CD4-positive, alpha-beta T cell treated with Interleukin-2 at 100 ng/mL for 4 hours (primary cell): ENCODE results near the gene TNPO3.
"Not testable (repeated sequence)": the region's sequence is repeated elsewhere in the genome, so short reads cannot be mapped to it uniquely, and the experiment has no call there.

Experiments
- DNase-seq: peaks from one replicate; pipeline ENCODE4 v3.0.0-alpha.2; 2020; ENCODE audit warnings: low spot score

The TNPO3 gene

DNA sequence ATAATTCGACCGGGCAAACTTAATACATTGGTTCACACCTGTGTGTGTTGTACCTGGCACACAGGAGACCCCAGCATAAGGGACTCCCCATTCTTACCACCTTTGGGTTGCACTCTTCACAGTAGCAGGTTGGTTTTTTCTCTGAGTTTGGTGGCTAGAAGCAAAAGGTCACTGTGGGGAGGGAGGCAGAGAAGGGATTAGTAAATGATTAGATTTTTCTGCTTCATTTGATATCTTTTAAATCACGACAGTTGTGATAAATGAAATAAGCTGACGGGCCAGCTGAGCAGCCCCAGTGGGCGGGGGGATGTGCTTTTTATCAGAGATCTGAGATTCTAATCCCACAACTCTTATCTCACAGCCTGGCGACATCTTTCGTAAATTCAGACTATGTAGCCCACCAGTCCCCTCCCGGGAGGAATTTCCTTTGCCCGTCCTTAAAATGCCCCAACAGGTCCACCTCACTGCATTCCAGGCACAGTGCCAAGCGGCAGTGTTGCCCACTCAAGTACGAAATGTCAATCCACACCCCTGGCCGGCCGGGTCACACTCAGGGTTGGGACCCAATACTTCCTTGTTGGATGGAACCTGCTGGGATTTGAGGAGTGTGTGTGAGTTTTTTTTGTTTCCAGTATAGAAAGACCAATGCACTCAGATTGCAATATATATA, 133.9 kb downstream of the TNPO3 start:
- DNase-seq: no peak

DNA sequence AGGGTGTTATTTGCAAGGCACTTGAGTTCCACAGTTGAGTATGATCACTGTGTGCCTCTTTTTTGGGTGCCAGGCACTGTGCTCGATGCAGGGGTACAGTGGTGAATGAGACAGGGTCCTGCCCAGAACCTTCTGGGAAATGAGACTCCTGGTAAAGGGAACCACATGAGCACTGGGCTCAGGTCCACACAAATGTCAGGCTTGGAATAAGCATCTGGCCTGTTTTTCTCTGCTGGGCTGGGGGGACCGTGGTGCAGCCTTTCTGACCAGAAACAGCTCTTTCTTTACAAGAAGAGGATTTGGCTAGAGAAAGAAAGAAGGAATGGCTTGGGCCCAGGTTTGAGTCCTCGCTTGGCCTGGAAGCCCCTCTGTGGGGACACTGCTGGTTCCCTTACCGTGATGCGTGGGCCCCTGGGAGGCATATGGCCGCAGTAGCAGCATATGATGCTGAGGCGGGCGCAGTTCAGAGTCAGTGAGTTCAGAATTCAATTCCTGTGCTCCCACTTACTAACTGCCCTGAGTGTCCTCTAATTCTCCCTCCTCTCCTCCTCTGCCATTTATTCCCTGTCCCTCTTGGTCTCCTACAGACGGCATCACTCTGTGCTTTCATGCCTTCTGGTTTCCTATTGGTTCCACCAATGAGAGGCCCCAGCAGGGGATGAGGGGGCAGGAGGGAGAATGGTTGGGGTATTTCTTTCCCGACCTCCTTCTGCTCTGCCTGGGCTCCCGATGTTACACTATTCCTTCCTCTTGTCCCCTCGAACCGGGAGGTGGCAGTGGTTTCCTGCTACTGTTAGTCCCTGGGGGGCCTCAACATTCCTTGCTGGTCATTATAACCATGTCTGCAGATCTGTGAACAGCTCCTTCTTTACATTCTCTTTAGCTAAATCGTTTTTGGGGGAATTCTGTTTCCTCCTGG, 134.8 kb downstream of the TNPO3 start:
- DNase-seq: no peak

DNA sequence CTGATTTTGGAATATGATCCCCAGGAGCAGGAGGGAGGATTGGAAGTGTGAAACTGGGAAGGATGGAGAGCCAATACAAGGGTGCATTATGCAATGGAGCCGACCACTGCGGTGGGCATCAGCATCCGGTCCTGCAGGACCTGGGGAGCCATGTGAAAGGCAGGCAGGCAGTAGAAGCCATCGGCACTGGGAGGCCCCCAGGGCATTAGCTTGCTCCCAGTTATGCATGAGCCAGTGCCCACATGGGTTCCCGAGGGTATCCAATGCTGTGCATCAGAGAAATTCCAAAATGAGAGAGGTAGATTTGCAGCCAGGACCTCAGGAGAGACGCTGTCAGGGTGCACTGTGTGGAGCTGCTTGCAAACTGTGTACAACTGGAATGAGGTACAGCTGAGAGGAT, 135.7 kb downstream of the TNPO3 start:
- DNase-seq: no peak

DNA sequence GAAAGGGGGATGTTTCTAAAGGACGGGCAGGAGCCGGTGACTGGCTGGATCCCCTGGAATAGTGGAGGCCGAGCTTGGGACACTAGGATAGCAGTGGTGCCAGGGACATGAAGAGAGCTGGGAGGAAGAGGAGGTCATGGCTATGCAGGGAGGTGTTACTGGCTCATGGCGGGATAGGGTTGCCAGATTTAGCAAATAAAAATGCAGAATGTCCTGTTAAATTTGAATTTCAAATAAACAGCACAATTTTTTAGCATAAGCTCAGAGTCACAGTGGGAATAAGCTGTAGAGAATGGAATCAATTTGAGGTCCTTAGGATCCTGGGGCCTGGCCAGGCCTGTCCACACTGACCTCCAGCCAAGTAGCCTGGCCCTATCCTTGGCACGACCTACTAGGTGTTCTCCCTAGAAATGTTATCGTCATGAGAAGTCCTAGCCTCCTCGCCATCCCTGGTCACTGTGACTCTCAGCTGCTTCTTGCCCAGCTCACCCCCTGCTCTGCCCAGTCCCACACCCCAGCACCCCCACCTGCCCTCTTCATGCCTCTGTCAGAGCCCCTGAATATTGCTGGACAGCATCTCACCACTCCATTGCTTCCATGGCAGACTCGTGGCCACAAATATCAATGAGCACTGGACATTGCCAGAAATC, 136.8 kb downstream of the TNPO3 start:
- no peak for DNase-seq

DNA sequence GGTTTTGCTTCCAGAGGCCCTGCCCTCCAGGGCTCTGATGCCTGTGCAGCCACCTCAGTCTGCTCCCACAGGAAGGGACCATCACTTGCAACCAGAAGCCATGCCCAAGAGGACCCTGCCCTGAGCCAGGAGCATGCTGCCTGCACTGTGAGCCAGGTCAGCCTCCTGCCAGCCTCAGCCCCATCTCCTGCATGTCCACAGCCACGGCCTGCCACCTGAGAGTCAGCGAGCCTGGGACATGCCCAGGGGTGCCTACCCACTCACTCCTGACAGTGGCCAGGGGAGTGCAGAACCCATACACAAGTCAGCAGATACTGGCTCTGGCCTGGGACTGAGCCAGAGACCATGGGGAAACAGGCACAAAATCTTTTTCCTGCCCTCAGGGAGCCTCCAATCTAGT, 137.8 kb downstream of the TNPO3 start:
- DNase-seq: no peak

DNA sequence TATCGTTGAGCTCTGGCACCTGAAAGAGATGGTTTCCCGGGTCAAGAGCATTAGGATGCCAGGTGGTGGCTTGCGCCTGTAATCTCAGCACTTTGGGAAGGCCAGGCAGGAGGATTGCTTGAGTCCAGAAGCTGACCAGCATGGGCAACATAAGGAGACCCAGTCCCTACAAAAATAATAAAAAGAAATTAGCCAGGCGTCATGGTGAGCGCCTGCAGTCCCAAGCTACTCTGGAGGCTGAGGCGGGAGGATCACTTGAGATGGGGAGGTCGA, 138.3 kb downstream of the TNPO3 start:
- DNase-seq: no peak

DNA sequence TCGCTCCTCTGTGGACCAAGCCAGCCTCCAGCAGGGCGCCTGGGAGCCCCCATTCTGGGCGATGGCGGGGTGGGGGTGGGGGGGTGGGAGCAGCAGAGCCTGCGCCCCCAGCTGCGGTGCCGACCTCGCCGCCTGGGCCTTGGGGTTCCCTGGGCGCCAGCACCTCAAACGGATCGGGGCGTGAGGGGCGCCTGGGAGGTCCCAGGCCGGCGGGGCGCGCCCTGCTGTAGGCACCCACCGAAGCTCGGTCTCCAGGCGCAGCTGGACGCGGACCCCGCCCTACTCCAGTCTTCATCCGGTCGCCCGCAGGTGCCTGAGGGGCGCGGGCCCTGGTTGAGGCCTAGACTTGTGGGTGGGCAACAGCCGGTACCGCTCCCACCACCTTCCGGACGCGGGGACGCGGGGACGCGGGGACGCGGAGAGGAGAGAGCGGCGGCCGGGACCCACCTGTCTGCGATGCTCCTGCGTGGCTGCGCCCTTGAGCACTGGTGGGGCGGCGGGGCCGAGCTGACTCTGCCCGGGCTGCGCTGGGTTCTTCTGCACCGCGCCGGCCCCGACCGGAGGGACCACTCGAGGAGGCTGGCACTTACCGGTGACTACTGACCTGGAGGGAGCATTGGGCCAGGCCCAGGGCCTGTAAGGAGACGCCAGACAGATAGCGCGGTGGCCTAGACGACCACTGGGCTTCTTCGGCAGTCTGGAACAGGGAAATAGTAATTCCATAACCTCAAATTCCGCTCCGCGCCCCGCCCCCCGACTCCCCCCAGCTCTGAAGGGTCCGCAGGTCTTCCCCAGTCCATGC, 138.9 kb downstream of the TNPO3 start:
- no peak for DNase-seq

DNA sequence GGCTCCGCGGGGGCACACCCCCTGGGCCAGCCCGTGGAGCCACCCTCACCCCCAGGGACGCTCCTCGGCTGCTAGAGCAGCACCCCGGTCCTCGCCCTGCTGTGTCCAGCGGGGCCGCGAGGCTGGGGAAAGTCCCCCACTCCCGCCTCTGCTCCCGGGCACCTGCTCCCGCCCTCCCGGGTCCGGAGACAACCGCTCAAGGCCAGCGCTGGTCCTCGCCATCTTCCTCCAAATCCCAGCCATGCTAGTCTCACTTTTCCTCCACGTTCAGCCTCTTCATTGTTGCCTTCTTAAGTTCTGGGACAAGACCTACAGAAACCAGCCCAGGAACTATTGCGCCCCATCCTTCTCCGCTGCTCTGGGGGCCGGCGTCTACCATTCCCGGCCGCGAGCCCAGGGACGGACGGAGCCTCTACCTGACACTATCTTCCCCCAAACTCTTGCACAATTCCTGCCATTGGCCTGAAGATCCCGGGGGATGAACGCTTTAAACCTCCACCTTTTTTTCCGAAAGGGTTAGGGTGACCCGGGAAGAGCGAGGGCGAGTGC, 139.6 kb downstream of the TNPO3 start:
- DNase-seq: no peak

DNA sequence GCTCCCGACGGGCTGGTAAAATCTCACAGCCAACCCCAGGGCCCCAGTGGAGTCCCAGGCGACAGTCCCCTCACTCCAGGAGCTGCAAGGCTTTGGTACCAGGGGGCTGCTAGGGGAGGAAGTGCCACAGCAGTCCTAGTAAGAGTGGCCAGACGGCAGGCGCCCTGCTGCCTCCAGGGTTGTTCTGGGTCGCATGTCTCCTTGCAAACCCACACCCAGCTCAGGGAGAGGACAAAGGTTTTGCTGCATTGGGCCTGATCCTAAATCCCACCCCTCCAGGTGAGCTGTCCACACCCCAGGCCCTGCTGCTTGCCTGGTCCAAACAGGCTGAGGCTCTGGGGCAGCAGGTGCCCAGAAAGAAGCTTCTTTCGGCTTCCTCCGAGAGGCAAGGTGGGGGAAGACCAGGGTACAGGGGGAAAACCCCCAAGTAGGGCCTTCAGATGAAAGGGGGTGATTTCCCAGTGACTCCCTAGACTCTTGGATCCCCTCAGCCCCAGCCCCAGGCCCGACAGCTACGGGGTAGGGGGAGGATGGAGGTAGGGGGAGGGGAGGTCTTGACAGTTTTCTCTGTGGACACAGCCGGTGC, 140.3 kb downstream of the TNPO3 start:
- DNase-seq: no peak

DNA sequence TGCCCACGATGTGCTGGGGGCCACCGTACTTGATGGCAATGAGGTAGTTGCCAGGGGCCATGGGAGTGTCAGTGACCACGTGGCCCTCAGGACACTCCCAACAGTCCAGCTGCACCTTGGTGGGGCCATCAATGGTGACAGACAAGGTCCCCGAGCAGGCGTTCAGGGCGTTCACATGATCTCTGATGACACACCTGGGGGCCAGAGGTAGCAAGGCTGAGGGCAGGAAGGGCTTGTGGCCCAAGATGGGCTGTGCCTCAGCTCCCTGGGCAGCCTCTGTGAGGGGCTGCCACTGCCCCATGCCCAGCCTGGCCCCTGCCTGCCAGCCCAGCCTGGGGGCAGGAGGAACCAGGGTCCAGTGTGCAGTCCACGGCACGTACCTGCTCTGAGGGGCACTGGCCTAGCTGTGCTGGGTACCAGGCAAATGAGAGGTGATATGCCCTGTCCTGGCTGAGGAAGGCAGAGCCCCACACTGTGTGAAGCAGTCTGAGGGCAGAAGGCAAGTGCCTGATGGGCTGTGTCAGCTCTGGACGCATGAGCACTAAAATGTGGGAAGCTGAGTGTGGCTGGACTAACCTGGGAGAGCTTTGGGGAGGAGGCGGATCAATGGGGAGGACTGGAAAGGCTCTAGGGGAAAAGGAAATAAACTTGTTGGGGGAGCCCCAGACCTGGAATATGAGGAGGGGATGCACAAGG, 140.9 kb downstream of the TNPO3 start:
- no peak for DNase-seq

DNA sequence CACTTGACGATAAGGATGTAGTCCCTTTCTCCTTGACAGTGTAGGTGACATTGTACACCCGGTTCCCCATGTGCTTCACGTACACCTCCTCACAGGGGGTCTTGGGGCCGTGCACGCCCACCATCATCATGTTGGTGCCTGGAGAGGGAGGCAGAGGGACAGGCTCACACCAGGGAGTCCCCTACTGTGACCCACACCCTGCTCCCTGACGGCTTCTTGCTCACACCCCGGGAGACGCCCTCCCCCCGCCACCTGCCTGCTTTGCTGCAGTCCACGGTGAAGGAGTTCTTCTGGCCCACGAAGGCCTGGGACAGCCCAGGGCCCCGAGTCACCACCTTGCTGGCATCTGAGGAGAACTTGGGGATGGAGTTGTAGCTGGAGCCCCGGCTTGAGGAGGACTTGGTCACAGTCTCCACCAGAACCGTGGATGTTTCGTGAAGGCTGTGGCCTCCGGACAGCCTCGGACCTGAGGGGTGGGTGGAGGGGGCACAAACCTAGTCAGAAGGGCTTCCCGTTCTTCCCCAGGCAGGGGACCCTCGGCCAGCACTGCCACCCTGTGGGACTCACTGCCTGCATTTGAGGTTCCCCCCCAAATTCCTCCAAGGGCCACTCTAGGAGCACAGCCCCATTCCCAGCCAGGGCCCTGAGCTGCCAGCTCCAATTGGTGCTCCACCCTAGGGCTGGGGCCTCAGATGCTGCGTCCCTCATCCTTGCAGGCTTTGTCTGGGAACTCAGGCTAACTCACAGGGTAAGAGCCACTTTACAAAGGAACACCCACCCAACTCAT, 142.0 kb downstream of the TNPO3 start:
- DNase-seq: not testable (repeated sequence)

DNA sequence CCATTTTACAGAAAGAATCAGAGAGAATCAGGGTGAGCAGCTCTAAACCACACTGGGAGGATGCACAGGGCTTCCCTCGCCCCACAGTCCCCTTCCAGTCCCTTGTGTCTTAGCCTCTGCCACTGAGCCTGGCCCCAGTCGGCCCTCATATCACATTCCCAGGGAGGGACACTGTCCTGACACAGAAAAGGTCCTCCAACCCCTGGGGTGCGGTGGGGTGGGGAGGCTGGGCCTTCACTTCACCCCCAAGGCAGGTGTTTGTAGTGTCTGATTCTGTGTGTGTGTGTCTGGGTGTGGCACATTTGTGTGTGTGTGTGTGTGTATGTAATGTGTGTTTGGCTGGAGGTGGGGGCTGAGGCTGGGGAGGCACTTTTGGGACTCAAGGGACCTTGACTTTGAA, 142.6 kb downstream of the TNPO3 start:
- DNase-seq: no peak

DNA sequence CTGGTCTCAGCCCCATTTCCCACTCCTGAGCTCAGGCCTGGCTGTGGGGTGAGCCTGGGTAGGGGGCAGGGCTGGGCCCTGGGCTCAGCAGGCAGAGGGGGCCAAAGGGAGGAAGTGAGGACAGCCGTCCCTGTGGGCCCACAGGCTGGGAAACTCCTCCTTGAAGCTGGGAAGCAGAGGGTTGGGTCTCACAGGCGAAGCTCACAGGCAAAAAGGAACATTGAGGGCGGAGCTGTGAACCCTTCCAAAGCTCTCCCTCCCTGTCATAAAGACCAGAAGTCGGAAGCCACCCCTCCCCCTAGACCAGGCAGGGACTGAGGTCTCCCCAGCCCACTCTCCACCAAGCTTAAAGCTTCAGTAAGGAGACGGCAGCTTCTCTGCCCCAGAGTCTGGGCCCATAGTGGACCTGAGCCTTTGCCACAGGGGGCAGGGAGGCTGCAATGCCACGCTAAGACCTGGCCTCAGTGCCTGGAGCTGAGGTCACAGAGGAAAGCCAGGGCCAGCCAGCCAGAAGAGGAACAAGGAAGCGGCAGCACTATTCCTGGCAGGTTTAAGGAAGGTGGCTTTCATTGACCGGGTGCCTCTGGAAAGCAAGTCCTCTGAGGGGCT, 143.4 kb downstream of the TNPO3 start:
- no peak for DNase-seq

DNA sequence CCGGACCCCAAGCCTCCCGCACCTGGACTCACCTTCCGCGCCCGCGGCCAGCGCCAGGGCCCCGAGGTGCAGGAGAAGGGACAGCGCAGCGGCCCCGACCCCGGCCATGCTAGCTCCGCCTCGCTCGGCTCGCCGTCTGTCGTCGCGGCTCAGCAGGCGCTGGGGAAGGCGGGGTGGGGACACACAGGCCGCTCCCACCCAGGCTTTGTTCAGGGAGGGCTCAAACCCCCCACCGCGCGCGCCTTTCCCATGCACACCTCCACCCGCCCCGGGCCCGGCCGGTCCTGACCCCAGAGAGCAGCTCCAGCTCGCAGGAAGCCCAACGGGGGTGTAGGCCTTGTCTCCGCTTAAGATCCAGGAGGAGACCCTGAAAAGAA, 144.4 kb downstream of the TNPO3 start, which contains the start of gene KCP:
TSS of gene KCP (minus strand) at position 141 of the 377 bp plus-strand sequence. CDS start at position 108, 33 bp downstream.
- no peak for DNase-seq

DNA sequence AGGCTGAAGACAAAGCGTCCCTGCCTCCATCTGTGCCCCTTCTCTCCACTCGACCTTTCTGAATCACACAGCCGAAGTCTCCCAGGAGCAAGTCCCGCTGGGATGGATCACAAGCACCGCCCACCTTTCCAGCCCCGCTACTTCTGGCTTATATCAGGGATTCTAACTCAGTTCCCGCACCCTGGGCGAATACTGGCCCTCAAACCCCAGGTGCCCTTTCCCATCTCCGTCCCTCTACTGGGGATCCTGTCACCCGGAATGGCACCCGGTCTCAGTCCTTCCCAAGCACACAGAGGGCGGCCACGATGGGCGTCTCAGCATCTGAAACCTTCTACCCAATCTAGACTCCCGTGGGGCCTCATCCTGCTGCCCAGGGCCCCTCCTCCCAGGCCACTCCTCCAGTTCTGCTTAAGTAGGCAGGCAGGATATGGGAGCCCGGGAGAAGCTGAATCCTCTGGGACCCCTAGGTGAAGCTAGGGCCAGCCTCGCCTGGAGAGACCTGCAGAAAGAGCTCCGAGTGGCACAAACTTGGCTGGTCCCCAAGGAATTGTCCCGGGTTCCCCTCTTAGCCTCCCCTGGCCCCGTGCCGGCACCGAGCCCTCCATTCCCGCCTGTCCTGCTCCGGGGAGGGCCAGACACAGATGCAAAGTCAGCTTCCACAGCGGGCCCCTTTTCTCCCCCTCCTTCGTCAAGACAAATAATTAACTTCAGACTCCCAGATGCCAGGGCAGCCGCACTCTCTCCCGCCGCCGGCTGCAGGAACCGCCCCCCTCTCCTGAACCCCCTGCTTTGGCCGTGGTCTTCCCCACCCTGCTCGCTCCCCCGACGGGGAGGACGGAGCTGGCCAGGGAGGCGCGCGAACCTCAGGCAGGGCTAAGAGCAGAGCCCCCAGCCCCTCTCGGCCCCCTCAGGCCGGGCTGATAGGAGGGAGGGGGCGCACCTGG, 145.0 kb downstream of the TNPO3 start:
- no peak for DNase-seq

DNA sequence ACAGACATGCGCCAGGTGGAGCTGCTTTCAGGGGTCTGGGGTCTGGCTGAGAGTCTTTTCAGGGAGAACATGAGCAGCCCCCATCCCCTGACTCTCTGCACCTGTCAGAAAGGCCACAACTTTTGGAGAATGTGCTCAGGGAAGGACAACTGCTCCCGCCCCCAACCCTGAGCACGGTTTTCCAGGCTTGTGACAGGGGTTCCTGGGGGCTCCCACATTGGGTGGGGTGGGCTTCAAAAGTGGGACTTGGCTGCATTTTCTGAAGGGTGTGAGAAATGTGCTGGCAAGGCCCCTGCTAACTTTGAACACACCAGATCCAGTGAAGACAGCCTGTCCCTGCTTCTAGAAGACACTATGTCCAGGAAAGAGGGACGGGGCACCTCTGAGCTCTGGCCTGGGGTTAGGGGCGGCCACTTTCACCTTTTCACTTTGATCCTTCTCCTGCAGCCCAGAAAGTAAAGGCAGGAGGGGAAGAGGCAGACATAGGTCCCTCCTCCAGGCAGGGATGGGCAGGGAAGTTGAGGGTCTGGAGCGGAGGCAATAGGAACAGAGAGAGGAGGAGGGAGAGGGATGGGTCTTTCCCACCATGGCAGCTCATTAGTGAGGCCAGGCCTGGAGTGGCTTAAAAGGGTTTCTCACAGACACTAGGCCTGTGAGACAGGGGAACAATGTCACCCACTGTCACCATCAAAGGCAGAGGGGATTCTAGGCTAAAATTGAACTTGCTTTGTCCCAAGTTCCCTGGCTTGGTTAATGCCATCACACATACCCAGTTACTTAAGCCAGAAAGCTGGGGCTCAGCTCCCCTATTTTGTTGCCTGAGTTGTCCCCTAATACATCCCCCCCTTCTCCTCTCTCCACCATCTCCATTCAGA, 145.9 kb downstream of the TNPO3 start:
- no peak for DNase-seq

DNA sequence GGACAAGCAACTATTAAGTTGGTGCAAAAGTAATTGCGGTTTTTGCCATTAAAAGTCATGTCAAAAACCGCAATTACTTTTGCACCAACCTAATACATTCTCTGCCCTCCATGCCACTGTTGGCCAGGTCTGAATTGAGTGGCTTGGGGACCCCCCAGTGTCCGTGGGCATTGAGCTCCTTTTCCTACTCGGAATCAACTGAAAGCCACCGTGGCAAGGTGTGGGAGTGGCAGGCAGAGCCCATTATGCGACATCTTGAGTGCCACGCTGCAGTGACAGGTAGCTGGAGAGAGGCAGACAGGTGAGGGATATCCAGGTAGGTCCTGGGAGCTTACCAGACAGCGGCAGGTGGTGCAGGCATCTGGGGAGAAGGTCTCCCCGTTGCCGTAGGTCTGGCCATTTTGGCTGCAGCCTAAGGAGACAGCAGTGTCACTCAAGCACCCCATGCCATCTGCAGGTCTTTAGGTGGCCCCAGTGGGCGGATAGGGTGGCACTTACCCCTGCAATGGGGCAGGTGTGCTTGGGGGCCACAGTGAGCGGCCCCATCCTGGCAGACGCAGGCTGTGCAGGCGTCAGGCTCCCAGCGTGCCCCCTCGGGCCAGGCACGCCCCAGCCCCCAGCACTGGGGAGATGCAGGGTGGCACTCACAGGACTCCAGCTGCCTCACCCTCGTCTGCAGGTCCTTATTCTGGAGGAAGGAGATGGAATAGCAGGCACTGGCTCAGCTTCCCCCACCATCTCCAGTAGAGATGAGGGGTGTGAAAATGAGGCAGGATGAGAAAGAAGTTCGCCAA, 147.9 kb downstream of the TNPO3 start:
- DNase-seq: no peak
